HCT116 (cell line): ENCODE data around the gene KRTAP9-9. TPM values are rescaled to one million over a fixed set of nuclear protein-coding genes. Genes with fewer than 3 reads are reported as not detected.

Experiments
- ATAC-seq: fragments of 200-7000 bp; cut with Tn5 transposase; 2 replicates; pipeline ENCODE4 v1.9.1; 2020; ENCODE audit warnings: mild to moderate bottlenecking, moderate library complexity
- BruUV-seq: library from RNA; stranded (reverse); fragments of 400-500 nt; replicated peaks from 2 replicates; lab custom pipeline; 2021; lab: Mats Ljungman, UMichigan
- CTCF ChIA-PET: fragments of 300-600 bp; sonication (Branson Sonifier 250); formaldehyde crosslinking; loops from one replicate; lab custom pipeline; 2021; ENCODE audit warnings: antibody characterized with exemption; lab: Charles Lee
- POLR2A ChIA-PET: fragments of 300-600, 350-600 bp; sonication (Branson Sonifier 250); formaldehyde crosslinking; loops from one replicate; lab custom pipeline; 2021; ENCODE audit warnings: antibody characterized with exemption; lab: Charles Lee
- RAD21 ChIA-PET, 2 experiments: fragments of 300-600 bp; sonication (Branson Sonifier 250); formaldehyde crosslinking; loops; one replicate each; lab custom pipeline; 2023; ENCODE audit warnings: low total read pairs in 2 of 2; ENCODE audit not compliant: uncharacterized antibody in 2 of 2, unreplicated experiment in 2 of 2, low non-redundant PET in 1 of 2; lab: Charles Lee
- DNase-seq: peaks from one replicate; pipeline ENCODE4 v3.0.0-alpha.2; 2010; ENCODE audit warnings: low read depth, low spot score
- H2AFZ ChIP-seq: fragments of 200-600 bp; shearing (Covaris generic), sonication (generic); 2 replicates; pipeline ENCODE4 v1.6.1; 2017; ENCODE audit warnings: low read depth, mixed run types, mixed read lengths, antibody characterized with exemption, low read length; ENCODE audit not compliant: poor library complexity, severe bottlenecking
- H3K27ac ChIP-seq: 2 replicates; pipeline ENCODE4 v1.5.1; 2012; ENCODE audit warnings: low read depth, low read length
- H3K27me3 ChIP-seq: fragments of 200-600 bp; sonication (generic); 2 replicates; pipeline ENCODE4 v1.6.1; 2016; ENCODE audit warnings: mixed run types, low read length, mixed read lengths; ENCODE audit not compliant: insufficient read depth
- H3K36me3 ChIP-seq, 2 experiments: fragments of 200-500 bp in 1 of 2; fragments of 200-600 bp in 1 of 2; sonication (Bioruptor generic) in 1 of 2; sonication (generic) in 1 of 2; 2 replicates each; pipeline versions ENCODE4 v1.5.1 to v1.6.1; 2014 to 2016; ENCODE audit warnings: low read length in 2 of 2, inconsistent platforms in 1 of 2, mixed read lengths in 1 of 2, mixed run types in 1 of 2; ENCODE audit not compliant: insufficient read depth in 2 of 2, control insufficient read depth in 1 of 2
- H3K4me1 ChIP-seq, 2 experiments: fragments of 200-600 bp in 1 of 2; sonication (generic) in 1 of 2; 2 replicates each; pipeline versions ENCODE4 v1.5.1 to v1.6.1; 2012 to 2017; ENCODE audit warnings: low read length in 2 of 2, inconsistent platforms in 1 of 2, mild to moderate bottlenecking in 1 of 2, mixed read lengths in 1 of 2, mixed run types in 1 of 2, moderate library complexity in 1 of 2; ENCODE audit not compliant: insufficient read depth in 2 of 2, control insufficient read depth in 1 of 2
- H3K4me2 ChIP-seq: fragments of 200-600 bp; sonication (generic); 2 replicates; pipeline ENCODE4 v1.6.1; 2017; ENCODE audit warnings: mixed run types, low read length, mixed read lengths
- H3K4me3 ChIP-seq, 2 experiments: fragments of 200-600 bp in 1 of 2; sonication (generic) in 1 of 2; replicated peaks in 1 of 2; 2 replicates each; pipeline ENCODE4 v1.5.1; 2011 to 2016; ENCODE audit warnings: low read length in 2 of 2, control low read depth in 1 of 2, low read depth in 1 of 2, mild to moderate bottlenecking in 1 of 2, mixed read lengths in 1 of 2, mixed run types in 1 of 2
- H3K79me2 ChIP-seq: fragments of 200-600 bp; sonication (generic); 2 replicates; pipeline ENCODE4 v1.6.1; 2017; ENCODE audit warnings: mild to moderate bottlenecking, mixed run types, low read length, moderate library complexity, mixed read lengths; ENCODE audit not compliant: insufficient read depth
- H3K9ac ChIP-seq: fragments of 200-600 bp; sonication (generic); 2 replicates; pipeline ENCODE4 v1.6.1; 2016; ENCODE audit warnings: low read length, mixed read lengths
- H3K9me2 ChIP-seq: fragments of 200-600 bp; sonication (generic), shearing (Covaris generic); 2 replicates; pipeline ENCODE4 v1.6.1; 2017; ENCODE audit warnings: mixed run types, mild to moderate bottlenecking, moderate library complexity; ENCODE audit not compliant: insufficient read depth
- H3K9me3 ChIP-seq, 2 experiments: fragments of 200-500 bp in 1 of 2; fragments of 200-600 bp in 1 of 2; sonication (Bioruptor generic) in 1 of 2; sonication (generic) in 1 of 2; 2 replicates each; pipeline ENCODE4 v1.6.1; 2014 to 2017; ENCODE audit warnings: low read length in 2 of 2, mixed read lengths in 2 of 2, inconsistent platforms in 1 of 2, low read depth in 1 of 2, mild to moderate bottlenecking in 1 of 2, mixed run types in 1 of 2, moderate library complexity in 1 of 2; ENCODE audit not compliant: control insufficient read depth in 1 of 2, insufficient read depth in 1 of 2
- H4K20me1 ChIP-seq: fragments of 200-600 bp; sonication (generic), shearing (Covaris generic); 2 replicates; pipeline ENCODE4 v1.6.1; 2017; ENCODE audit warnings: mixed run types, mild to moderate bottlenecking, moderate library complexity; ENCODE audit not compliant: insufficient read depth
- RAD21 ChIP-seq: IDR thresholded peaks from 2 replicates; pipeline ENCODE4 v1.6.1; 2012; ENCODE audit warnings: low read depth, mild to moderate bottlenecking
- intact Hi-C: fragments of 100-400 bp; cut with micrococcal nuclease; formaldehyde crosslinking; loops from 2 replicates; pipeline ENCODE4 v1.10.0; 2022
- total RNA-seq: library from RNA; stranded (reverse); gene quantifications from one replicate; pipeline ENCODE4 v1.2.1, GENCODE V29; 2021; ENCODE audit not compliant: unreplicated experiment
- TF ChIP-seq, protein P1 (sequence below), 3 experiments: fragments of 200-600 bp in 1 of 3; sonication (generic) in 1 of 3; IDR thresholded peaks in 2 of 3; conservative IDR thresholded peaks in 1 of 3; 2 replicates each; pipeline ENCODE4 v1.5.1; 2012 to 2017; ENCODE audit warnings: low read depth in 2 of 3, low read length in 2 of 3, antibody characterized with exemption in 1 of 3, borderline replicate concordance in 1 of 3, control low read depth in 1 of 3, mild to moderate bottlenecking in 1 of 3, mixed read lengths in 1 of 3, mixed run types in 1 of 3, moderate library complexity in 1 of 3; ENCODE audit not compliant: insufficient read depth in 1 of 3
- TF ChIP-seq, protein P2 (sequence below): IDR thresholded peaks from 2 replicates; pipeline ENCODE4 v1.6.1; 2012; ENCODE audit warnings: low read depth

Gene KRTAP9-9
- total RNA-seq, 1 experiment from 2014 or later: not detected

DNA sequence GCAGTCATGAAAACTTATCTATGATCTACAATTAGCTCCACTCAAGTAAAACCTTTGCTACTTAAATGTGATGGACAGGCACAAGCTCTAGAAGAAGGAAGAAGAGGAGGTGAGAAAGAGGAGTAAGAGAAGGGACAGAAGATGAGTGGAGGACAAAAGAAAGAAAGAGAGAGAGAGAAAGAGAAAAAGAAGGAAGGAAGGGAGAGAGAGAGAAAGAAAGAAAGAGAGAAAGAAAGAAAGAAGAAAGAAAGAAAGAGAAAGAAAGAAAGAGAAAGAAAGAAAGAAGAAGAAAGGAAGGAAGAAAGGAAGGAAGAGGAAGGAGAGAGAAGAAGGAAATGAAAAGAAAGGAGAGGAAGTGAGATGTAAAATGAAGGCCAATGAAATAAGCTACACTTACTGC, 25.1 kb upstream of the KRTAP9-9 start:
- Histone ChIP-seq H3K27me3 (no peaks in the 10 kb centered on the region), H3K27ac (no peak overlapping the region), H3K9me3 (no peaks in the 10 kb centered on the region), H3K36me3 (no peaks in the 10 kb centered on the region), H3K9me2 (no peaks in the 10 kb centered on the region), H3K4me3 (no peak overlapping the region), H3K79me2 (no peaks in the 10 kb centered on the region), H3K9ac (no peak overlapping the region), H3K4me1 (no peaks in the 10 kb centered on the region), H3K4me2 (no peak overlapping the region), H2AFZ (no peak overlapping the region), H4K20me1 (no peaks in the 10 kb centered on the region)
- ChIA-PET POLR2A (no interaction called here), RAD21 (no interaction called here), CTCF (no interaction called here)
- TF ChIP-seq, protein P1, sequence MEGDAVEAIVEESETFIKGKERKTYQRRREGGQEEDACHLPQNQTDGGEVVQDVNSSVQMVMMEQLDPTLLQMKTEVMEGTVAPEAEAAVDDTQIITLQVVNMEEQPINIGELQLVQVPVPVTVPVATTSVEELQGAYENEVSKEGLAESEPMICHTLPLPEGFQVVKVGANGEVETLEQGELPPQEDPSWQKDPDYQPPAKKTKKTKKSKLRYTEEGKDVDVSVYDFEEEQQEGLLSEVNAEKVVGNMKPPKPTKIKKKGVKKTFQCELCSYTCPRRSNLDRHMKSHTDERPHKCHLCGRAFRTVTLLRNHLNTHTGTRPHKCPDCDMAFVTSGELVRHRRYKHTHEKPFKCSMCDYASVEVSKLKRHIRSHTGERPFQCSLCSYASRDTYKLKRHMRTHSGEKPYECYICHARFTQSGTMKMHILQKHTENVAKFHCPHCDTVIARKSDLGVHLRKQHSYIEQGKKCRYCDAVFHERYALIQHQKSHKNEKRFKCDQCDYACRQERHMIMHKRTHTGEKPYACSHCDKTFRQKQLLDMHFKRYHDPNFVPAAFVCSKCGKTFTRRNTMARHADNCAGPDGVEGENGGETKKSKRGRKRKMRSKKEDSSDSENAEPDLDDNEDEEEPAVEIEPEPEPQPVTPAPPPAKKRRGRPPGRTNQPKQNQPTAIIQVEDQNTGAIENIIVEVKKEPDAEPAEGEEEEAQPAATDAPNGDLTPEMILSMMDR (IDR thresholded peaks at IDR 0.05 in 2 of 3, conservative IDR thresholded peaks at IDR 0.05 in 1 of 3; ENCODE audit: borderline replicate concordance in 1 of 3, insufficient read depth in 1 of 3, low read depth in 2 of 3, low read length in 2 of 3): no peak
- no peak for TF ChIP-seq RAD21
- TF ChIP-seq, protein P2, sequence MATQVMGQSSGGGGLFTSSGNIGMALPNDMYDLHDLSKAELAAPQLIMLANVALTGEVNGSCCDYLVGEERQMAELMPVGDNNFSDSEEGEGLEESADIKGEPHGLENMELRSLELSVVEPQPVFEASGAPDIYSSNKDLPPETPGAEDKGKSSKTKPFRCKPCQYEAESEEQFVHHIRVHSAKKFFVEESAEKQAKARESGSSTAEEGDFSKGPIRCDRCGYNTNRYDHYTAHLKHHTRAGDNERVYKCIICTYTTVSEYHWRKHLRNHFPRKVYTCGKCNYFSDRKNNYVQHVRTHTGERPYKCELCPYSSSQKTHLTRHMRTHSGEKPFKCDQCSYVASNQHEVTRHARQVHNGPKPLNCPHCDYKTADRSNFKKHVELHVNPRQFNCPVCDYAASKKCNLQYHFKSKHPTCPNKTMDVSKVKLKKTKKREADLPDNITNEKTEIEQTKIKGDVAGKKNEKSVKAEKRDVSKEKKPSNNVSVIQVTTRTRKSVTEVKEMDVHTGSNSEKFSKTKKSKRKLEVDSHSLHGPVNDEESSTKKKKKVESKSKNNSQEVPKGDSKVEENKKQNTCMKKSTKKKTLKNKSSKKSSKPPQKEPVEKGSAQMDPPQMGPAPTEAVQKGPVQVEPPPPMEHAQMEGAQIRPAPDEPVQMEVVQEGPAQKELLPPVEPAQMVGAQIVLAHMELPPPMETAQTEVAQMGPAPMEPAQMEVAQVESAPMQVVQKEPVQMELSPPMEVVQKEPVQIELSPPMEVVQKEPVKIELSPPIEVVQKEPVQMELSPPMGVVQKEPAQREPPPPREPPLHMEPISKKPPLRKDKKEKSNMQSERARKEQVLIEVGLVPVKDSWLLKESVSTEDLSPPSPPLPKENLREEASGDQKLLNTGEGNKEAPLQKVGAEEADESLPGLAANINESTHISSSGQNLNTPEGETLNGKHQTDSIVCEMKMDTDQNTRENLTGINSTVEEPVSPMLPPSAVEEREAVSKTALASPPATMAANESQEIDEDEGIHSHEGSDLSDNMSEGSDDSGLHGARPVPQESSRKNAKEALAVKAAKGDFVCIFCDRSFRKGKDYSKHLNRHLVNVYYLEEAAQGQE: no peak
- ATAC-seq (no peak), DNase-seq (no peak)
- BruUV-seq: no TSS peak
- intact Hi-C loops: no loop called here
